Measurements from ENCODE around the gene KCMF1.

The KCMF1 gene

DNA sequence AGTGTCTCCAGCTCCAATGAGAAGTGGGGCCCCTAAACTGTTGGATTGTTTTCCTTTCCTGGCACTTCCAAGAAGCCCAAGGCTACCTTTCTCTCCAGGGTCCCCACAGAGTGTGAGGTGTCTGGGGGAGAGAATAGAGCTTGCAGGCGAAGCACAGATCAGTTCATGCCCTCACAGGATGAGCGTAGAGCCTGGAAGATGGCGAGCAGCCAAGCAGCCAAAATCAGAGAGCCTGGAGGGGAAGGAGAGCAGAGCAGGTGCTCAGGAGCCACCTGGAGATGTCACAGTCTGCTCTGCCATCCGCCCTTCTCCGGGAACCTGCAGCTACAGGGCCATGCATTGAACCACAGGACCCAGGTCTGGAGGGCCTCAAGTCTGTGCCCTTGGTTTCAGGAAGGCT, 107.6 kb downstream of the KCMF1 start:
- Histone ChIP-seq H3K4me3 (ENCODE audit: low read depth, low read length) (no peak overlapping the region), H3K36me3 (no peaks in the 10 kb centered on the region), H3K27ac (no peak overlapping the region), H3K9me3 (ENCODE audit: severe bottlenecking) (peaks cover 2% of the 10 kb centered on the region), H3K27me3 (ENCODE audit: insufficient read depth, low read depth, severe bottlenecking) (no peaks in the 10 kb centered on the region)
- TF ChIP-seq, protein P1, sequence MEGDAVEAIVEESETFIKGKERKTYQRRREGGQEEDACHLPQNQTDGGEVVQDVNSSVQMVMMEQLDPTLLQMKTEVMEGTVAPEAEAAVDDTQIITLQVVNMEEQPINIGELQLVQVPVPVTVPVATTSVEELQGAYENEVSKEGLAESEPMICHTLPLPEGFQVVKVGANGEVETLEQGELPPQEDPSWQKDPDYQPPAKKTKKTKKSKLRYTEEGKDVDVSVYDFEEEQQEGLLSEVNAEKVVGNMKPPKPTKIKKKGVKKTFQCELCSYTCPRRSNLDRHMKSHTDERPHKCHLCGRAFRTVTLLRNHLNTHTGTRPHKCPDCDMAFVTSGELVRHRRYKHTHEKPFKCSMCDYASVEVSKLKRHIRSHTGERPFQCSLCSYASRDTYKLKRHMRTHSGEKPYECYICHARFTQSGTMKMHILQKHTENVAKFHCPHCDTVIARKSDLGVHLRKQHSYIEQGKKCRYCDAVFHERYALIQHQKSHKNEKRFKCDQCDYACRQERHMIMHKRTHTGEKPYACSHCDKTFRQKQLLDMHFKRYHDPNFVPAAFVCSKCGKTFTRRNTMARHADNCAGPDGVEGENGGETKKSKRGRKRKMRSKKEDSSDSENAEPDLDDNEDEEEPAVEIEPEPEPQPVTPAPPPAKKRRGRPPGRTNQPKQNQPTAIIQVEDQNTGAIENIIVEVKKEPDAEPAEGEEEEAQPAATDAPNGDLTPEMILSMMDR (IDR thresholded peaks at IDR 0.05; ENCODE audit: low read depth, low read length): no peak
- DNase-seq: no peak

DNA sequence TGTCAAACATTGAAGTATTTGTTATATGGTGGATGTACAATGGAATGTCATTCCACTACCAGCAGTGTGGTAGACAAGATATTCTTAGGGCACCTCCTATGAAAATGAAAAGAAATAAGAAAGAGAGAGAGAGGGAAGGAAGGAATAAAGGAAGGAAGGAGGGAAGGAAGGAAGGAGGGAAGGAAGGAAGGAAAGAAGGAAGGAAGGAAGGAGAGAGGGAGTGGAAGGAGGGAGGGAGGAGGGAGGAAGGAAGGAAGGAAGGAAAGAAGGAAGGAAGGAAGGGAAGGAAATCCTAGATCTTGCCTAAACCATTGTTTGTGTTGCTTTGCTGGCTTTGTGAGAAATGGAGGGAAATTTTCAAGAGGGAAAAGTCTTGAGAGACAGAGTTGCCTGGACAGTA, 112.1 kb downstream of the KCMF1 start:
- no peaks in the 10 kb centered on the region for H3K36me3 ChIP-seq
- DNase-seq: no peak
- no peaks in the 10 kb centered on the region for H3K27me3 ChIP-seq (ENCODE audit: insufficient read depth, low read depth, severe bottlenecking)
- H3K4me3 ChIP-seq (ENCODE audit: low read depth, low read length): no peak overlapping the region
- H3K27ac ChIP-seq: no peak overlapping the region
- TF ChIP-seq, protein P1 (IDR thresholded peaks at IDR 0.05; ENCODE audit: low read depth, low read length): no peak
- H3K9me3 ChIP-seq (ENCODE audit: severe bottlenecking): no peaks in the 10 kb centered on the region

DNA sequence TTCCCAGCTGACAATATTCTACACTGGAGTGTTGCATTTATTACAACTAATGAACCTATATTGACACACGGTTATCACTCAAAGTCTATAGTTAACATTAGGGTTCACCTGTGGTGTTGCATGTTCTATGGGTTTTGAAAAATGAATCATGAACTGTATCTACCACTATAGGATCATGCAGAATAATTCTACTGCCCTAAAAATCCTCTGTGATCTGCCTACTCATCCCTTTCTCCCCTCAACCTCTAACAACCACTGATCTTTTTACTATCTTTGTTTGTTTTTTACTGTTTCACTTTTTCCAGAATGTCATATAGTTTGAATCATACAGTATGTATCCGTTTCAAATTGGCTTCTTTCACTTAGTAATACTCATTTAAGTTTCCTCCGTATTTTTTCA, 114.6 kb downstream of the KCMF1 start:
- DNase-seq: no peak
- H3K9me3 ChIP-seq (ENCODE audit: severe bottlenecking): no peaks in the 10 kb centered on the region
- H3K4me3 ChIP-seq (ENCODE audit: low read depth, low read length): no peak overlapping the region
- TF ChIP-seq, protein P1 (IDR thresholded peaks at IDR 0.05; ENCODE audit: low read depth, low read length): no peak
- H3K27me3 ChIP-seq (ENCODE audit: insufficient read depth, low read depth, severe bottlenecking): no peaks in the 10 kb centered on the region
- no peaks in the 10 kb centered on the region for H3K36me3 ChIP-seq
- no peak overlapping the region for H3K27ac ChIP-seq

DNA sequence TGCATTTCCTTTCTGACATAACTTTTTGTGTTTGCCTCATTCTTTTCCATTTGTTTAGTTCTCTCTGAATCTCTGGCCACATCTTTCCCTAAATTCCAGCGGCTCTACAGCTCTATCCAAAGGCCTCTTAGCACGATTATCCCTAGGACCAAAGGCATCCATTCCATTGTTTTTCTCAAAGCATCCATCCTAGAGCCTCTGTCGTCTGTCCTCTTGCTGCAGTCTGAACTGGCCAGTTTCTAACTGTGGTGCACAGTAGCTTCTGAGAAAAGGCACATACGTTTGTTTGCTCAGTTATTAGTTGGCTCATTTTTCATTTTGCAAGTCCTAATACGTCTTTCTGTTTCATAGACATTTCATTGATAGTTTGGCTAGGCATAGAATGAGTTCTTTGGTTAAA, 116.6 kb downstream of the KCMF1 start:
- TF ChIP-seq, protein P1 (IDR thresholded peaks at IDR 0.05; ENCODE audit: low read depth, low read length): no peak
- H3K9me3 ChIP-seq (ENCODE audit: severe bottlenecking): no peaks in the 10 kb centered on the region
- H3K27ac ChIP-seq: no peak overlapping the region
- H3K36me3 ChIP-seq: no peaks in the 10 kb centered on the region
- H3K27me3 ChIP-seq (ENCODE audit: insufficient read depth, low read depth, severe bottlenecking): no peaks in the 10 kb centered on the region
- no peak for DNase-seq
- H3K4me3 ChIP-seq (ENCODE audit: low read depth, low read length): no peak overlapping the region

DNA sequence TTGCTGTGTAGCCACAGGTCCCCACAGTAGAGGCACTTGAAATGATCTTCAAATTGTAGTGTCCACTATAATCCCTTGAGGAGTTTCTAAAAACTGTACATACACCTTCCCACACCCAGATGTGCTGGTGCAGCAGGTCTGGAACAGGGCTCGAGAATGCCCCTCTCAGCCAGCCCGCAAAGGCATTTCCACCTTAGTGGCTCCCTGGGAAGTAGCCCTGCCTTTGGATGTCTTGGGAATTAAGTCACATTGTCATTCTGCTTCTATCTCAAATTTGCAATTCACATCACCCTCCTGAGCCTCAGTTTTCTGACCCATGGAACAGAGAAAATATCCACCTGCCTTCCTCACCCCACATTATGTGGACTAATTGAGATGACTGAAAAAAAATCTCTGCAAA, 118.0 kb downstream of the KCMF1 start:
- H3K9me3 ChIP-seq (ENCODE audit: severe bottlenecking): no peaks in the 10 kb centered on the region
- no peak overlapping the region for H3K4me3 ChIP-seq (ENCODE audit: low read depth, low read length)
- H3K27me3 ChIP-seq (ENCODE audit: insufficient read depth, low read depth, severe bottlenecking): no peaks in the 10 kb centered on the region
- no peak for DNase-seq
- peak overlapping the region; percentile 53 for H3K27ac ChIP-seq
- TF ChIP-seq, protein P1 (IDR thresholded peaks at IDR 0.05; ENCODE audit: low read depth, low read length): no peak
- no peaks in the 10 kb centered on the region for H3K36me3 ChIP-seq

DNA sequence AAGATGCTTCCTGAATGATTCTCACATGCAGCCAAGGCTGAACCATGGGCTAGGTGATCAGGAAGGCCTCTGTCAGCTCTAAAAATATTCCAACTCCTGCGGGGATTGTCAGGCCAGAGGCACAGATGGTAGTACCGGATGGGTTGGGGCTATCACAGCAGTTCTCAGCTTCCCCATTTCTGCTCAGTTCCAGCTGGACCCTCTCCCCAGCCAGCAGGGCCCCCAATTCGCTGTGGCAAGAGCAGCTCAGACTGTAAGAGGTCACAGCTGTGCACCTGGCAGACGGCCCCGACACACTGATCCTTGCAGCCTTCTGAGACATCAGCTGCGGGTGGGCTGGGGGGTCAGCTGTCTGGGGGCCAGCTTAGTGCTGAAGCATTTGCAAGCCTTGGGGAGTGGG, 118.6 kb downstream of the KCMF1 start:
- no peak overlapping the region for H3K4me3 ChIP-seq (ENCODE audit: low read depth, low read length)
- TF ChIP-seq, protein P1 (IDR thresholded peaks at IDR 0.05; ENCODE audit: low read depth, low read length): no peak

More for the DNA sequence above, 118.6 kb downstream of the KCMF1 start:
- peak; percentile 77 for DNase-seq
- Histone ChIP-seq H3K27ac (peak overlapping the region; percentile 53), H3K27me3 (ENCODE audit: insufficient read depth, low read depth, severe bottlenecking) (no peaks in the 10 kb centered on the region), H3K9me3 (ENCODE audit: severe bottlenecking) (no peaks in the 10 kb centered on the region), H3K36me3 (no peaks in the 10 kb centered on the region)

Data from WERI-Rb-1 (cell line).